Tibial artery (tissue), 4 donors: ENCODE measurements around the gene CCBE1.

Experiments used
- DNase-seq, 2 donors: peaks; one replicate each; pipeline ENCODE4 v3.0.0-alpha.2; 2019
- H3K27ac ChIP-seq, 2 donors: fragments of 200-600 bp; sonication (generic) in 1 of 2; 1 replicate in 1 of 2; 2 replicates in 1 of 2; pipeline ENCODE4 v1.5.1; 2018 to 2019; ENCODE audit warnings: mild to moderate bottlenecking in 1 of 2
- H3K27me3 ChIP-seq, 2 donors: fragments of 200-600 bp; sonication (generic) in 1 of 2; one replicate each; pipeline versions ENCODE4 v1.5.1 to v1.6.0; 2016 to 2019
- H3K36me3 ChIP-seq, 3 donors: fragments of 200-600 bp; sonication (generic) in 2 of 3; one replicate each; pipeline ENCODE4 v1.5.1; 2016 to 2019; ENCODE audit warnings: mild to moderate bottlenecking in 2 of 3
- H3K4me1 ChIP-seq, 4 donors: fragments of 200-600 bp; sonication (generic) in 2 of 4; 1 replicate in 3 of 4; 2 replicates in 1 of 4; pipeline ENCODE4 v1.5.1; 2016 to 2019
- H3K4me3 ChIP-seq, 2 donors: fragments of 200-600 bp; sonication (generic) in 1 of 2; 1 replicate in 1 of 2; 2 replicates in 1 of 2; pipeline ENCODE4 v1.5.1; 2018 to 2019; ENCODE audit warnings: mild to moderate bottlenecking in 2 of 2
- H3K9me3 ChIP-seq, 3 donors: fragments of 200-600 bp; sonication (generic) in 1 of 3; one replicate each; pipeline ENCODE4 v1.5.1; 2016 to 2019
- intact Hi-C: fragments of 100-400 bp; cut with DNase I; formaldehyde crosslinking; loops from one replicate; pipeline ENCODE4 v1.15.0; 2023; ENCODE audit warnings: low total_unique reads
- TF ChIP-seq, protein P1 (sequence below), 2 experiments: fragments of 200-600 bp in 1 of 2; fragments of 450-650 bp in 1 of 2; IDR thresholded peaks; one replicate each; pipeline ENCODE4 v1.5.1; 2017 to 2019; ENCODE audit warnings: antibody characterized with exemption in 2 of 2, mild to moderate bottlenecking in 1 of 2, moderate library complexity in 1 of 2

Gene CCBE1

DNA sequence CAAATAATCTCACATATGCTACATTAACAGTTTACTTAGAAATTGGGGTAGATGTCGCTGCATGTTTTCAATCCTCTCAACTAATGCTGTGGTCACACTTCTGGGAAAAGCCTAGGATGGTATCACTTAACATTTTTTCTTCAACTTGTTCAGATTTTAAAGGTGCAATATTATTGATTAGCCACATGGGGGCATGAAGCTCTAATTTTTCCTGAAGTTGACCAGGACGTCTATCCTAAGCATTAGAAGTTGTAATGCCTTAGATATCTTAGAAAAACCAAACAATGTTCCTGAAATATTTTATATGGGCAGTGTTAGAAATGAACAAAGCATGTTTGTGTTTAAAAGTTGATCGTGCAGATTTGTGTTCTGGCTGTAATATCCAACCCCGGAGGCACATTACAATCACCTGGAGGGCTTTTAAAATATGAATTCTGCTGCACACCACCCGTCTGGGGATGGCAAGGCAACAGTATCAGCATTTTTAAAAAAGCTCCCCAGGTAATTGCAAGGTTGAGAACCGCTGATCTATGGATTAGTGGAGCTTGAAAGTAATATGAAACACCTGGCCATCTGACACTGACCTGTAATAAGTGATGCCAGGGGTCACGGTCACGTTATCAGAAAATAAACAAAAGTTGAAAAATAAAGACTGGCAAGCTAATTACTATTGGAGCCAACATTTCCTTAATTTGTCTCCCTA lies 237.7 kb downstream of the CCBE1 start:
- H3K27ac ChIP-seq, result no peak overlapping the region
- TF ChIP-seq, protein P1, sequence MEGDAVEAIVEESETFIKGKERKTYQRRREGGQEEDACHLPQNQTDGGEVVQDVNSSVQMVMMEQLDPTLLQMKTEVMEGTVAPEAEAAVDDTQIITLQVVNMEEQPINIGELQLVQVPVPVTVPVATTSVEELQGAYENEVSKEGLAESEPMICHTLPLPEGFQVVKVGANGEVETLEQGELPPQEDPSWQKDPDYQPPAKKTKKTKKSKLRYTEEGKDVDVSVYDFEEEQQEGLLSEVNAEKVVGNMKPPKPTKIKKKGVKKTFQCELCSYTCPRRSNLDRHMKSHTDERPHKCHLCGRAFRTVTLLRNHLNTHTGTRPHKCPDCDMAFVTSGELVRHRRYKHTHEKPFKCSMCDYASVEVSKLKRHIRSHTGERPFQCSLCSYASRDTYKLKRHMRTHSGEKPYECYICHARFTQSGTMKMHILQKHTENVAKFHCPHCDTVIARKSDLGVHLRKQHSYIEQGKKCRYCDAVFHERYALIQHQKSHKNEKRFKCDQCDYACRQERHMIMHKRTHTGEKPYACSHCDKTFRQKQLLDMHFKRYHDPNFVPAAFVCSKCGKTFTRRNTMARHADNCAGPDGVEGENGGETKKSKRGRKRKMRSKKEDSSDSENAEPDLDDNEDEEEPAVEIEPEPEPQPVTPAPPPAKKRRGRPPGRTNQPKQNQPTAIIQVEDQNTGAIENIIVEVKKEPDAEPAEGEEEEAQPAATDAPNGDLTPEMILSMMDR (IDR thresholded peaks at IDR 0.05), result peak; percentile 50 to 70
- H3K27me3 ChIP-seq, result peaks cover 0 to 20% of the 10 kb centered on the region in 2 donors
- H3K4me3 ChIP-seq, result no peak overlapping the region
- no peaks in the 10 kb centered on the region for H3K4me1 ChIP-seq
- no peaks in the 10 kb centered on the region for H3K9me3 ChIP-seq
- no peaks in the 10 kb centered on the region for H3K36me3 ChIP-seq
- intact Hi-C loops, result loop anchor here (1.0 kb wide), 1 partner anchor 364 kb away; no protein-coding TSS in a partner anchor
- no peak for DNase-seq

DNA sequence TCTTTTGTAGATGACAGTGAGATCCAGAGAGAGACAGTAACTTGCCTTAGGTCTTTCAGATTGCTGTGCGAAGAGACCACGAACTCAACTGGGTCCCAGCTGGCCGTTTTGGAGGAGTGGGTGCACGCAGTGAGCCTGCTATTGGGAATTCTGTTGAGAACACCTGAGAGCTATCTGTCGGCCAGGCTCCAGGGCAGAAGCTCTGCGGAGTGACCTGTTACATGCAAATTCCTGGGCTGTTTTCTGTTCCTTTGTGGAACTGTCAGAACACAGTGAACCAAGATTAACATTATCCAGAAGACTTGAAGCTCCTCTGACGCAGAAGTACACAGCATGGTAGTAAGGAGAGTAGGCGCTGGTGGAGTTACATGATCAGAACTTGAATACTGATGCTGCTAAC lies 238.6 kb downstream of the CCBE1 start:
- intact Hi-C loops, result no loop called here
- TF ChIP-seq, protein P1 (IDR thresholded peaks at IDR 0.05), result no peak

DNA sequence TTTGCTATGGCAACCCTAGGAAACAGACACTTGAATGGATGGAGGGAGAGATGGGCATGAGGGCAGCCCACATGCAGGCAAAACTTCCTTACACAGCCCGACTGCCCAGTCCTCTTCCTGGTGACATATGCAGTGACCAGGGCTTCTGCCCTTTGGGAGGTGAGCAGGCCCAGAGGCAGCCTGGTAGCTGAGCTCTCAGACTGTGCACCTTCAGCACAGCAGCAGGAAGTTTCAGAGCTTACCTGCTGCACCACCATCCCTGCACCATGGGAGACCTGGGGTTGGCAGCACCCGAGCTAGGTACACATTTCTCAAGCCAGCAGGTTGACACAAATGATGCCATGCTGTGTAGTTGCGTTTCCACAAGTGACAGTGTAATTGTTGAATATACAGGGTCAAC lies 240.6 kb downstream of the CCBE1 start:
- Histone ChIP-seq H3K36me3 (no peaks in the 10 kb centered on the region), H3K27me3 (peaks cover 0 to 27% of the 10 kb centered on the region in 2 donors), H3K9me3 (no peaks in the 10 kb centered on the region), H3K27ac (no peak overlapping the region), H3K4me3 (no peak overlapping the region), H3K4me1 (no peaks in the 10 kb centered on the region)
- DNase-seq, result no peak
- intact Hi-C loops, result no loop called here
- TF ChIP-seq, protein P1 (IDR thresholded peaks at IDR 0.05), result no peak

More for the DNA sequence above, 238.6 kb downstream of the CCBE1 start:
- peaks cover 0 to 24% of the 10 kb centered on the region in 2 donors for H3K27me3 ChIP-seq
- H3K36me3 ChIP-seq, result no peaks in the 10 kb centered on the region
- H3K4me3 ChIP-seq, result no peak overlapping the region
- no peaks in the 10 kb centered on the region for H3K9me3 ChIP-seq
- H3K4me1 ChIP-seq, result no peaks in the 10 kb centered on the region
- no peak for DNase-seq
- no peak overlapping the region for H3K27ac ChIP-seq

- intact Hi-C loops, result no loop called here
- peak in 1 of 2 donors; percentile 32 for DNase-seq
- TF ChIP-seq, protein P1 (IDR thresholded peaks at IDR 0.05), result no peak
Measured at GRCh38 chr18:59455728-59456276, 241.4 kb downstream of the CCBE1 start.

DNA sequence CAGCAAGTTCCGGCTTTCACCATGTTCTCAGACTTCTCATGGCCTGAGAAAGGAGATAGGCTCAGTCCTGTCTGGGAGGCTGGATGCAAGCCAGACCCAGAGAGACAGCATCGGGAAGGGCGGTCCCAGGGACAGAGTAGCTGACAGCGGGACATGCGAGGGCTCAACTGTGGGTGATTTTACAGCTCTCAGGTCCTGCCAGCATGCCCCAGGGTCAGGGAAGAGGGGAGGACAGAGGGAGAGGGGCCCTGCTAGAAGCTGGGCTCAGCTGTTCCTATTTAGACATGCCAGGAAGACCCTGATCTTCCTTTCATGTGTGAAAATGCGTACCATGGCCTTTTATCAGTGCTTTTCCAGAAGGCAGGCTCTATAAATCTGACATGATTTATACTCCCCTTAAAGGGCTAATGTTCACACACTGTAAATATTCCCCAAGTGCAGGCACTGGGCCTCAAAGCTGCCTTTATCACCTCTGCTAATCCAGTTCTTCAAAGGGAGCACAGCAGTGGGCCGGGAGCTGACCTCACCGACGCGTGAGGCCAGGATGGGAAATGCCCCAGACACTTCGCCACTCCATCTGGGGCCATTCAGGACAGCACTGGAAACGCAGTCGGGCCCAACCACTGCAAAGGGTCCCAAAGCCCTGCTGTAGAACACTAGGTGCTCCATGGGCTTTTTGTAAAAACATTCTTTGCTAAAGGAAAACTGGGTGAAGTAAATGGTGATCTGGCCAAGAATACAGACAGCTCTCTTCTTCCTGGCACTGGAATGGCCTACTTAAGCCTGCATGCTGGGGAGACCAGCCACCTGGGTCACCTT lies 242.1 kb downstream of the CCBE1 start:
- Histone ChIP-seq H3K4me3 (no peak overlapping the region), H3K27ac (no peak overlapping the region), H3K9me3 (no peaks in the 10 kb centered on the region), H3K36me3 (no peaks in the 10 kb centered on the region), H3K27me3 (peaks cover 0 to 27% of the 10 kb centered on the region in 2 donors), H3K4me1 (no peaks in the 10 kb centered on the region)
- TF ChIP-seq, protein P1 (IDR thresholded peaks at IDR 0.05), result no peak
- no peak for DNase-seq
- intact Hi-C loops, result no loop called here

More at GRCh38 chr18:59455728-59456276, 241.4 kb downstream of the CCBE1 start:
- H3K27ac ChIP-seq, result no peak overlapping the region
- H3K27me3 ChIP-seq, result peaks cover 0 to 27% of the 10 kb centered on the region in 2 donors
- no peaks in the 10 kb centered on the region for H3K36me3 ChIP-seq
- H3K4me1 ChIP-seq, result no peaks in the 10 kb centered on the region
- H3K4me3 ChIP-seq, result no peak overlapping the region
- H3K9me3 ChIP-seq, result no peaks in the 10 kb centered on the region
